Activated CD4-positive, CD25-positive, alpha-beta regulatory T cell (primary cell): ENCODE results near the gene USF1.
"Not testable (repeated sequence)": the region's sequence is repeated elsewhere in the genome, so short reads cannot be mapped to it uniquely, and the experiment has no call there.

Source experiments
- DNase-seq, 4 experiments: peaks; one replicate each; lab custom pipeline; 2025; lab: John Stamatoyannopoulos, UW

Gene USF1

GRCh38 chr1:161019751-161020495 lies 25.9 kb downstream of the USF1 start:
- no peak for DNase-seq

GRCh38 chr1:161019111-161019660 lies 26.6 kb downstream of the USF1 start:
- not testable (repeated sequence) for DNase-seq

- no peak for DNase-seq
Measured at GRCh38 chr1:161018631-161018930, 27.2 kb downstream of the USF1 start.

- no peak for DNase-seq
Measured at GRCh38 chr1:161017756-161018630, 27.8 kb downstream of the USF1 start.

- DNase-seq, result not testable (repeated sequence)
Measured at GRCh38 chr1:161017181-161017580, 28.6 kb downstream of the USF1 start.

GRCh38 chr1:161016683-161017082 lies 29.1 kb downstream of the USF1 start:
- not testable (repeated sequence) for DNase-seq

- DNase-seq, result peak in 3 of 4 experiments; percentile 20 to 28 (median 23)
Measured at GRCh38 chr1:161013488-161014230, 32.1 kb downstream of the USF1 start.

- no peak for DNase-seq
Measured at GRCh38 chr1:161013131-161013487, 32.7 kb downstream of the USF1 start.

GRCh38 chr1:161012420-161012819 lies 33.4 kb downstream of the USF1 start:
- no peak for DNase-seq

- no peak for DNase-seq
Measured at GRCh38 chr1:161009602-161010211, 36.1 kb downstream of the USF1 start.

- no peak for DNase-seq
Measured at GRCh38 chr1:161008869-161009510, 36.8 kb downstream of the USF1 start.

GRCh38 chr1:161007369-161007768 lies 38.4 kb downstream of the USF1 start:
- DNase-seq, result no peak

- no peak for DNase-seq
Measured at GRCh38 chr1:161006563-161006962, 39.2 kb downstream of the USF1 start.

- DNase-seq, result no peak
Measured at GRCh38 chr1:161001525-161001924, 44.3 kb downstream of the USF1 start.

GRCh38 chr1:161000736-161001480 lies 44.9 kb downstream of the USF1 start:
- no peak for DNase-seq

- DNase-seq, result no peak
Measured at GRCh38 chr1:160999376-160999775, 46.4 kb downstream of the USF1 start.

GRCh38 chr1:160997323-160998038 lies 48.3 kb downstream of the USF1 start:
- peak in 3 of 4 experiments; percentile 5 to 13 (median 8) for DNase-seq

GRCh38 chr1:160996178-160996577 lies 49.6 kb downstream of the USF1 start:
- no peak for DNase-seq

- no peak for DNase-seq
Measured at GRCh38 chr1:160993544-160994193, 52.1 kb downstream of the USF1 start.
